ENCODE measurements around the gene PLD3.

PLD3 gene

GRCh38 chr19:40370997-40371801, 22.7 kb downstream of the PLD3 start:
- Histone ChIP-seq H3K9me2 (ENCODE audit: low read depth, low read length) (no peaks in the 10 kb centered on the region), H3K4me1 (ENCODE audit: insufficient read depth, low read length, severe bottlenecking) (no peaks in the 10 kb centered on the region), H3K27me3 (ENCODE audit: insufficient read depth, low read length) (no peaks in the 10 kb centered on the region), H3K9me3 (ENCODE audit: low read length) (no peaks in the 10 kb centered on the region), H3K4me2 (ENCODE audit: low read length) (no peak overlapping the region), H4K20me1 (ENCODE audit: insufficient read depth, low read length) (no peaks in the 10 kb centered on the region), H3K36me3 (ENCODE audit: insufficient read depth, low read length) (no peaks in the 10 kb centered on the region; the same call in 1 of the 2 replicates), H3K9ac (ENCODE audit: low read length) (no peak overlapping the region), H2AFZ (ENCODE audit: low read length) (no peak overlapping the region), H3K27ac (ENCODE audit: low read depth, low read length, poor library complexity, severe bottlenecking) (no peak overlapping the region), H3K79me2 (ENCODE audit: insufficient read depth, low read length) (no peaks in the 10 kb centered on the region), H3K4me3 (ENCODE audit: low read depth, low read length, poor library complexity, severe bottlenecking) (no peak overlapping the region), H3F3A (ENCODE audit: insufficient read depth, low read length) (no peaks in the 10 kb centered on the region)
- TF ChIP-seq EZH2 (IDR thresholded peaks at IDR 0.05; ENCODE audit: borderline replicate concordance, low read length) = no peak
- no peak for TF ChIP-seq CTCF (IDR thresholded peaks at IDR 0.05; ENCODE audit: low read length)

GRCh38 chr19:40371802-40372122, 23.3 kb downstream of the PLD3 start:
- Histone ChIP-seq H3K9me3 (ENCODE audit: low read length) (no peaks in the 10 kb centered on the region), H3K27ac (ENCODE audit: low read depth, low read length, poor library complexity, severe bottlenecking) (no peak overlapping the region), H3K4me2 (ENCODE audit: low read length) (no peak overlapping the region), H3F3A (ENCODE audit: insufficient read depth, low read length) (no peaks in the 10 kb centered on the region), H4K20me1 (ENCODE audit: insufficient read depth, low read length) (no peaks in the 10 kb centered on the region), H3K9ac (ENCODE audit: low read length) (no peak overlapping the region), H3K4me3 (ENCODE audit: low read depth, low read length, poor library complexity, severe bottlenecking) (no peak overlapping the region), H3K79me2 (ENCODE audit: insufficient read depth, low read length) (no peaks in the 10 kb centered on the region), H3K9me2 (ENCODE audit: low read depth, low read length) (no peaks in the 10 kb centered on the region), H2AFZ (ENCODE audit: low read length) (no peak overlapping the region), H3K36me3 (ENCODE audit: insufficient read depth, low read length) (no peaks in the 10 kb centered on the region; the same call in 1 of the 2 replicates), H3K27me3 (ENCODE audit: insufficient read depth, low read length) (no peaks in the 10 kb centered on the region), H3K4me1 (ENCODE audit: insufficient read depth, low read length, severe bottlenecking) (no peaks in the 10 kb centered on the region)
- TF ChIP-seq CTCF (IDR thresholded peaks at IDR 0.05; ENCODE audit: low read length) (no peak), EZH2 (IDR thresholded peaks at IDR 0.05; ENCODE audit: borderline replicate concordance, low read length) (no peak)

- Histone ChIP-seq H3F3A (ENCODE audit: insufficient read depth, low read length) (no peaks in the 10 kb centered on the region), H3K27me3 (ENCODE audit: insufficient read depth, low read length) (no peaks in the 10 kb centered on the region), H3K9me3 (ENCODE audit: low read length) (no peaks in the 10 kb centered on the region), H3K9me2 (ENCODE audit: low read depth, low read length) (no peaks in the 10 kb centered on the region), H3K27ac (ENCODE audit: low read depth, low read length, poor library complexity, severe bottlenecking) (no peak overlapping the region), H2AFZ (ENCODE audit: low read length) (no peak overlapping the region), H4K20me1 (ENCODE audit: insufficient read depth, low read length) (no peaks in the 10 kb centered on the region), H3K36me3 (ENCODE audit: insufficient read depth, low read length) (no peaks in the 10 kb centered on the region), H3K4me2 (ENCODE audit: low read length) (no peak overlapping the region), H3K4me3 (ENCODE audit: low read depth, low read length, poor library complexity, severe bottlenecking) (no peak overlapping the region), H3K79me2 (ENCODE audit: insufficient read depth, low read length) (no peaks in the 10 kb centered on the region), H3K4me1 (ENCODE audit: insufficient read depth, low read length, severe bottlenecking) (no peaks in the 10 kb centered on the region), H3K9ac (ENCODE audit: low read length) (no peak overlapping the region)
- TF ChIP-seq EZH2 (IDR thresholded peaks at IDR 0.05; ENCODE audit: borderline replicate concordance, low read length) (no peak), CTCF (IDR thresholded peaks at IDR 0.05; ENCODE audit: low read length) (no peak)
These were observed 25.6 kb downstream of the PLD3 start for GRCh38 chr19:40374084-40374483.
